IMR-90 (cell line): ENCODE results near the gene RPS19BP1. TPM values are rescaled to one million over a fixed set of nuclear protein-coding genes. Genes with fewer than 3 reads are reported as not detected.

ENCODE experiments used
- ATAC-seq: fragments of 200-7000 bp; cut with Tn5 transposase; 2 replicates; pipeline ENCODE4 v1.9.1; 2020; ENCODE audit warnings: low read depth, mild to moderate bottlenecking, moderate library complexity
- BruUV-seq: library from RNA; stranded (reverse); fragments of 400-500 nt; replicated peaks from 2 replicates; lab custom pipeline; 2021; lab: Mats Ljungman, UMichigan
- CTCF ChIA-PET: fragments of 300-600 bp; formaldehyde crosslinking; extraction: SDS; loops from one replicate; lab custom pipeline; 2021; ENCODE audit warnings: antibody characterized with exemption; lab: Yijun Ruan, JAX
- POLR2A ChIA-PET: fragments of 300-600 bp; sonication (Branson Sonifier 250); formaldehyde crosslinking; loops from one replicate; lab custom pipeline; 2022; ENCODE audit warnings: antibody characterized with exemption; ENCODE audit not compliant: unreplicated experiment; lab: Charles Lee
- DNase-seq: peaks from one replicate; pipeline ENCODE4 v3.0.0; 2013
- H2AFZ ChIP-seq: replicated peaks from 2 replicates; pipeline ENCODE3; 2013; ENCODE audit warnings: low read length, mild to moderate bottlenecking; ENCODE audit not compliant: poor library complexity
- H2AK5ac ChIP-seq: 2 replicates; pipeline ENCODE4 v1.6.1; 2013; ENCODE audit warnings: low read depth, low read length, inconsistent platforms
- H2AK9ac ChIP-seq: replicated peaks from 2 replicates; pipeline ENCODE3; 2013; ENCODE audit warnings: mild to moderate bottlenecking, low read depth, low read length, moderate library complexity; ENCODE audit not compliant: poor library complexity
- H2BK120ac ChIP-seq: 2 replicates; pipeline ENCODE4 v1.6.1; 2013; ENCODE audit warnings: low read depth, low read length, inconsistent platforms
- H2BK15ac ChIP-seq: 3 replicates; pipeline ENCODE4 v1.6.1; 2013; ENCODE audit warnings: low read depth, low read length, inconsistent platforms
- H2BK20ac ChIP-seq: 2 replicates; pipeline ENCODE4 v1.6.1; 2013; ENCODE audit warnings: low read depth, mild to moderate bottlenecking, inconsistent platforms, low read length, moderate library complexity
- H2BK5ac ChIP-seq: 2 replicates; pipeline ENCODE4 v1.6.1; 2013; ENCODE audit warnings: mild to moderate bottlenecking, low read depth, low read length, inconsistent platforms; ENCODE audit not compliant: poor library complexity, severe bottlenecking
- H3K14ac ChIP-seq: replicated peaks from 2 replicates; pipeline ENCODE4 v1.6.1; 2013; ENCODE audit warnings: low read depth, low read length, inconsistent platforms
- H3K18ac ChIP-seq: 2 replicates; pipeline ENCODE4 v1.6.1; 2013; ENCODE audit warnings: low read depth, low read length, control low read depth
- H3K23ac ChIP-seq: 2 replicates; pipeline ENCODE4 v1.6.1; 2013; ENCODE audit warnings: low read depth, low read length, inconsistent platforms
- H3K27ac ChIP-seq: 2 replicates; pipeline ENCODE4 v1.5.1; 2013; ENCODE audit warnings: mild to moderate bottlenecking, control low read depth, low read length; ENCODE audit not compliant: insufficient read depth
- H3K27me3 ChIP-seq: 2 replicates; pipeline ENCODE4 v1.6.1; 2013; ENCODE audit warnings: low read length; ENCODE audit not compliant: control insufficient read depth, insufficient read depth
- H3K36me3 ChIP-seq: 2 replicates; pipeline ENCODE4 v1.6.1; 2013; ENCODE audit warnings: low read length, mixed read lengths; ENCODE audit not compliant: control insufficient read depth, insufficient read depth
- H3K4ac ChIP-seq: 2 replicates; pipeline ENCODE4 v1.6.1; 2013; ENCODE audit warnings: low read depth, low read length, inconsistent platforms
- H3K4me1 ChIP-seq: 2 replicates; pipeline ENCODE4 v1.6.1; 2013; ENCODE audit warnings: low read length, mixed read lengths; ENCODE audit not compliant: control insufficient read depth, insufficient read depth
- H3K4me2 ChIP-seq: 2 replicates; pipeline ENCODE4 v1.6.1; 2013; ENCODE audit warnings: low read depth, mild to moderate bottlenecking, control low read depth, low read length, moderate library complexity
- H3K4me3 ChIP-seq: 2 replicates; pipeline ENCODE4 v1.5.1; 2013; ENCODE audit warnings: low read depth, mild to moderate bottlenecking, control low read depth, low read length, moderate library complexity; ENCODE audit not compliant: insufficient read depth
- H3K56ac ChIP-seq: 2 replicates; pipeline ENCODE4 v1.6.1; 2013; ENCODE audit warnings: low read length, inconsistent platforms; ENCODE audit not compliant: insufficient read depth; ENCODE audit errors: extremely low read depth
- H3K79me1 ChIP-seq, 2 experiments: 2 replicates each; pipeline ENCODE4 v1.6.1; 2013; ENCODE audit warnings: low read length in 2 of 2, inconsistent platforms in 1 of 2, low read depth in 1 of 2
- H3K9ac ChIP-seq: 2 replicates; pipeline ENCODE4 v1.6.1; 2013; ENCODE audit warnings: low read depth, low read length, control low read depth
- H3K9me1 ChIP-seq: 2 replicates; pipeline ENCODE4 v1.6.1; 2013; ENCODE audit warnings: low read length, inconsistent platforms; ENCODE audit not compliant: insufficient read depth
- H3K9me3 ChIP-seq: 2 replicates; pipeline ENCODE4 v1.6.1; 2013; ENCODE audit warnings: low read length; ENCODE audit not compliant: control insufficient read depth, insufficient read depth
- H4K20me1 ChIP-seq: 2 replicates; pipeline ENCODE4 v1.6.1; 2013; ENCODE audit warnings: low read length, inconsistent platforms; ENCODE audit not compliant: insufficient read depth
- H4K5ac ChIP-seq: 2 replicates; pipeline ENCODE4 v1.6.1; 2013; ENCODE audit warnings: mild to moderate bottlenecking, low read depth, low read length, control low read depth
- H4K8ac ChIP-seq, 2 experiments: 2 replicates each; pipeline ENCODE4 v1.6.1; 2013; ENCODE audit warnings: low read depth in 2 of 2, low read length in 2 of 2, control low read depth in 1 of 2, inconsistent platforms in 1 of 2
- H4K91ac ChIP-seq: 2 replicates; pipeline ENCODE4 v1.6.1; 2013; ENCODE audit warnings: low read depth, low read length, inconsistent platforms; ENCODE audit not compliant: insufficient read depth
- BHLHE40 ChIP-seq: fragments of 150-350 bp; IDR thresholded peaks from 2 replicates; pipeline ENCODE4 v1.6.1; 2016; ENCODE audit warnings: mild to moderate bottlenecking, low read depth, low read length
- CEBPB ChIP-seq: IDR thresholded peaks from 2 replicates; pipeline ENCODE4 v1.6.1; 2012; ENCODE audit warnings: low read depth, low read length, improper control_type of control experiment
- CHD1 ChIP-seq: IDR thresholded peaks from 2 replicates; pipeline ENCODE4 v1.6.1; 2012; ENCODE audit warnings: low read depth, low read length, improper control_type of control experiment
- CTCF ChIP-seq: conservative IDR thresholded peaks from 2 replicates; pipeline ENCODE4 v1.5.1; 2012; ENCODE audit warnings: mild to moderate bottlenecking, low read depth, low read length, improper control_type of control experiment
- ELK1 ChIP-seq: fragments of 150-350 bp; IDR thresholded peaks from 2 replicates; pipeline ENCODE4 v1.6.1; 2016; ENCODE audit warnings: low read depth, mild to moderate bottlenecking, low read length, moderate library complexity, borderline replicate concordance
- FOS ChIP-seq: fragments of 150-350 bp; IDR thresholded peaks from 2 replicates; pipeline ENCODE4 v1.6.1; 2016; ENCODE audit warnings: low read depth, low read length
- MAFK ChIP-seq: IDR thresholded peaks from 2 replicates; pipeline ENCODE4 v1.6.1; 2012; ENCODE audit warnings: low read depth, low read length, improper control_type of control experiment
- MAZ ChIP-seq: IDR thresholded peaks from 2 replicates; pipeline ENCODE4 v1.6.1; 2012; ENCODE audit warnings: low read depth, mild to moderate bottlenecking, low read length, improper control_type of control experiment, moderate library complexity, borderline replicate concordance
- MXI1 ChIP-seq: IDR thresholded peaks from 2 replicates; pipeline ENCODE4 v1.6.1; 2012; ENCODE audit warnings: low read depth, mild to moderate bottlenecking, low read length, moderate library complexity, borderline replicate concordance
- NFE2L2 ChIP-seq: fragments of 150-350 bp; IDR thresholded peaks from 2 replicates; pipeline ENCODE4 v1.6.1; 2016; ENCODE audit warnings: low read depth, mild to moderate bottlenecking, low read length
- POLR2A ChIP-seq: IDR thresholded peaks from 2 replicates; pipeline ENCODE4 v1.6.1; 2012; ENCODE audit warnings: mild to moderate bottlenecking, low read depth, low read length
- RAD21 ChIP-seq: IDR thresholded peaks from 2 replicates; pipeline ENCODE4 v1.6.1; 2012; ENCODE audit warnings: low read length, improper control_type of control experiment
- RCOR1 ChIP-seq: IDR thresholded peaks from 2 replicates; pipeline ENCODE4 v1.6.1; 2012; ENCODE audit warnings: mild to moderate bottlenecking, low read length, improper control_type of control experiment; ENCODE audit not compliant: insufficient replicate concordance
- RFX5 ChIP-seq: IDR thresholded peaks from 2 replicates; pipeline ENCODE4 v1.8.0; 2012; ENCODE audit warnings: low read depth, mild to moderate bottlenecking, low read length, moderate library complexity
- SMC3 ChIP-seq: fragments of 150-350 bp; IDR thresholded peaks from 2 replicates; pipeline ENCODE4 v1.6.1; 2016; ENCODE audit warnings: low read depth, mild to moderate bottlenecking, antibody characterized with exemption, low read length, moderate library complexity
- USF2 ChIP-seq: fragments of 150-350 bp; IDR thresholded peaks from 2 replicates; pipeline ENCODE4 v1.6.1; 2017; ENCODE audit warnings: mild to moderate bottlenecking, antibody characterized with exemption, low read length, low read depth
- WGBS, 2 experiments: methylation state at CpG; one replicate each; pipeline versions ENCODE4 v1.1.5 to v1.1.7; 2013; ENCODE audit warnings: missing lambda C conversion rate in 2 of 2; ENCODE audit not compliant: insufficient read length in 1 of 2; ENCODE audit errors: extremely low coverage in 2 of 2; 5-methylcytosine and 5-hydroxymethylcytosine counted together
- dilution Hi-C: fragments of 300-500 bp; cut with HindIII; formaldehyde crosslinking; loops from one replicate; pipeline ENCODE4 v1.14.3; 2018; ENCODE audit warnings: low sequenced_read_pairs; ENCODE audit not compliant: unreplicated experiment
- in situ Hi-C: fragments of 300-500 bp; cut with MboI; formaldehyde crosslinking; loops from 3 replicates; pipeline ENCODE4 v1.14.3; 2019; ENCODE audit warnings: low sequenced_read_pairs, inconsistent platforms, mixed read lengths
- intact Hi-C: fragments of 100-400 bp; cut with micrococcal nuclease; formaldehyde crosslinking; loops from 2 replicates; pipeline ENCODE4 v1.10.0; 2022
- polyA plus RNA-seq, 3 experiments: library from polyadenylated mRNA; depleted of rRNA; stranded (reverse); fragments of >200 nt; gene quantifications; 2 replicates each; pipeline ENCODE4 v1.2.3, GENCODE V29; 2012; ENCODE audit warnings: low replicate concordance in 1 of 3
- total RNA-seq: library from RNA; depleted of rRNA; stranded (reverse); fragments of >200 nt; gene quantifications from 2 replicates; pipeline ENCODE4 v1.2.3, GENCODE V29; 2012

RPS19BP1 gene
- total and polyA plus RNA-seq, 2 of the 4 experiments (the other 2 are of a cell fraction) = 33.0 to 95.4 TPM

- Histone ChIP-seq H3K4me1 (peaks cover 10% of the 10 kb centered on the region), H3K36me3 (peaks cover 32% of the 10 kb centered on the region), H3K23ac (no peak overlapping the region), H3K4me2 (no peak overlapping the region), H3K4ac (no peak overlapping the region), H2AFZ (no peak overlapping the region), H2AK5ac (no peak overlapping the region), H3K4me3 (no peak overlapping the region), H3K14ac (no peak overlapping the region), H2AK9ac (no peak overlapping the region), H4K8ac (no peak overlapping the region), H2BK15ac (no peak overlapping the region), H2BK20ac (no peak overlapping the region), H3K9ac (no peak overlapping the region), H3K9me3 (no peaks in the 10 kb centered on the region), H3K18ac (no peak overlapping the region), H2BK120ac (no peak overlapping the region), H4K5ac (no peak overlapping the region), H3K27ac (no peak overlapping the region), H4K20me1 (peaks cover 18% of the 10 kb centered on the region; the same call in 1 of the 2 replicates), H3K79me1 (peaks cover 29 to 62% of the 10 kb centered on the region in 2 experiments), H2BK5ac (no peak overlapping the region), H3K9me1 (peaks cover 6% of the 10 kb centered on the region), H4K91ac (no peak overlapping the region), H3K27me3 (no peaks in the 10 kb centered on the region), H3K56ac (no peak overlapping the region)
- ChIA-PET POLR2A (no interaction called here), CTCF (interaction anchor here (1.6 kb wide), 1 partner anchor 10 kb away, joined by 6 read pairs; no protein-coding TSS in a partner anchor)
- intact Hi-C loops = no loop called here
- DNase-seq (no peak), ATAC-seq (no peak)
- no peak for TF ChIP-seq CTCF
- no peak for TF ChIP-seq FOS
- TF ChIP-seq USF2 = no peak
- no peak for TF ChIP-seq BHLHE40
- no peak for TF ChIP-seq MAFK
- no peak for TF ChIP-seq MAZ
- no peak for TF ChIP-seq RCOR1
- TF ChIP-seq MXI1 = no peak
- no peak for TF ChIP-seq POLR2A
- no peak for TF ChIP-seq CHD1
- TF ChIP-seq RFX5 = no peak
- TF ChIP-seq RAD21 = no peak
- no peak for TF ChIP-seq CEBPB
- TF ChIP-seq NFE2L2 = no peak
- TF ChIP-seq ELK1 = no peak
- TF ChIP-seq SMC3 = no peak
- in situ Hi-C loops = no loop called here
- 93% methylated on average over 8 of the region's 16 CpGs; no CpG with 5 or more reads in 1 of the 2 experiments for WGBS, 2 experiments
- no TSS peak for BruUV-seq
- dilution Hi-C loops = no loop called here
These were observed 28.5 kb downstream of the RPS19BP1 start for GRCh38 chr22:39504071-39504470.
